ENCODE data around the gene OR7G2.
"Not testable (repeated sequence)": the region's sequence is repeated elsewhere in the genome, so short reads cannot be mapped to it uniquely, and the experiment has no call there.

OR7G2 gene

DNA sequence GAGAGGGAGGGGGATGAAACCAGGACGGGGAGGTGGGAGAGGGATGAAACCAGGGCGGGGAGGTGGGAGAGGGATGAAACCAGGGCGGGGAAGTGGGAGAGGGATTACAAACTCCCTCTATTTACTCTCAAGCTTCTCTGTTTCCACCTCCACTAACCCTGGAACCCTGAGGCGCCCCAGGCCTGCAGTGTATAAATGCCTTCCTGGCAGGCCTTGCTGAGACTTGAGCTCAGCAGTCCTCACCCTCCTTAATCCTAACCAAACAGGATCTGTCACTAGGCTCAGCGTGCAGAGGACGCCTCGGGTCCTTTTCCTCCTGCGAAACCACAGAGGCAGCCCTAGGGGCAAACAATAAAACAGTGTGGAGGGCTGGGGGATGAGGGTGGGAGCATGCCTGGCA lies 52.5 kb downstream of the OR7G2 start:
- DNase-seq (ENCODE audit: low spot score) = peak; percentile 44
- ChIA-PET POLR2A (ENCODE audit: low non-redundant PET) (no interaction called here), CTCF (interaction anchor here (0.6 kb wide), 3 partner anchors 31 to 650 kb away, joined by 3 read pairs; no protein-coding TSS in a partner anchor)
- H3K27ac ChIP-seq = peak overlapping the region; percentile 68
- TF ChIP-seq, protein P1, sequence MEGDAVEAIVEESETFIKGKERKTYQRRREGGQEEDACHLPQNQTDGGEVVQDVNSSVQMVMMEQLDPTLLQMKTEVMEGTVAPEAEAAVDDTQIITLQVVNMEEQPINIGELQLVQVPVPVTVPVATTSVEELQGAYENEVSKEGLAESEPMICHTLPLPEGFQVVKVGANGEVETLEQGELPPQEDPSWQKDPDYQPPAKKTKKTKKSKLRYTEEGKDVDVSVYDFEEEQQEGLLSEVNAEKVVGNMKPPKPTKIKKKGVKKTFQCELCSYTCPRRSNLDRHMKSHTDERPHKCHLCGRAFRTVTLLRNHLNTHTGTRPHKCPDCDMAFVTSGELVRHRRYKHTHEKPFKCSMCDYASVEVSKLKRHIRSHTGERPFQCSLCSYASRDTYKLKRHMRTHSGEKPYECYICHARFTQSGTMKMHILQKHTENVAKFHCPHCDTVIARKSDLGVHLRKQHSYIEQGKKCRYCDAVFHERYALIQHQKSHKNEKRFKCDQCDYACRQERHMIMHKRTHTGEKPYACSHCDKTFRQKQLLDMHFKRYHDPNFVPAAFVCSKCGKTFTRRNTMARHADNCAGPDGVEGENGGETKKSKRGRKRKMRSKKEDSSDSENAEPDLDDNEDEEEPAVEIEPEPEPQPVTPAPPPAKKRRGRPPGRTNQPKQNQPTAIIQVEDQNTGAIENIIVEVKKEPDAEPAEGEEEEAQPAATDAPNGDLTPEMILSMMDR (conservative IDR thresholded peaks at IDR 0.05; ENCODE audit: low read depth) = no peak

- CTCF ChIA-PET = interaction anchor here (0.6 kb wide), 2 partner anchors 31 to 66 kb away, joined by 3 read pairs; no protein-coding TSS in a partner anchor
- no peak for DNase-seq (ENCODE audit: low spot score)
- TF ChIP-seq, protein P1 (conservative IDR thresholded peaks at IDR 0.05; ENCODE audit: low read depth) = no peak
- POLR2A ChIA-PET (ENCODE audit: low non-redundant PET) = no interaction called here
- peak overlapping the region; percentile 68 for H3K27ac ChIP-seq
Measured at GRCh38 chr19:9054207-9054606, 53.1 kb downstream of the OR7G2 start.

- POLR2A ChIA-PET (ENCODE audit: low non-redundant PET); DNase-seq (ENCODE audit: low spot score); H3K27ac ChIP-seq: not testable (repeated sequence)
- CTCF ChIA-PET = interaction anchor here (0.6 kb wide), 2 partner anchors 1368 to 1593 kb away, joined by 3 to 4 read pairs; no protein-coding TSS in a partner anchor
Measured at GRCh38 chr19:9053674-9054073, 53.6 kb downstream of the OR7G2 start.

- POLR2A ChIA-PET (ENCODE audit: low non-redundant PET) = no interaction called here
- H3K27ac ChIP-seq = no peak overlapping the region
- TF ChIP-seq, protein P1 (conservative IDR thresholded peaks at IDR 0.05; ENCODE audit: low read depth) = no peak
- CTCF ChIA-PET = interaction anchor here (0.6 to 1.0 kb wide), 3 partner anchors 27 to 1592 kb away, joined by 3 to 5 read pairs (median 4); partner anchors contain the start of gene MUC16
- no peak for DNase-seq (ENCODE audit: low spot score)
Measured at GRCh38 chr19:9052894-9053293, 54.4 kb downstream of the OR7G2 start.

All from RWPE1 (cell line).